HG02798 (cell line): ENCODE results near the gene PLEKHM2.

Experiments used
- ATAC-seq: cut with Tn5 transposase; IDR thresholded peaks from one replicate; pipeline ENCODE4 v1.9.1; 2021; ENCODE audit warnings: mild to moderate bottlenecking; ENCODE audit not compliant: unreplicated experiment, poor library complexity

Gene PLEKHM2

GRCh38 chr1:15777909-15778707, 94.0 kb downstream of the PLEKHM2 start:
- ATAC-seq, result no peak
